WTC11 (cell line): ENCODE measurements around the gene CBX2. TPM values are rescaled to one million over a fixed set of nuclear protein-coding genes. Genes with fewer than 3 reads are reported as not detected.

Source experiments
- ATAC-seq: fragments of 200-7000 bp; cut with Tn5 transposase; 2 replicates; pipeline ENCODE4 v1.10.0; 2021; ENCODE audit warnings: mild to moderate bottlenecking, moderate library complexity
- CTCF ChIA-PET: fragments of 300-600 bp; sonication (Branson Sonifier 250); formaldehyde crosslinking; loops from one replicate; lab custom pipeline; 2021; ENCODE audit warnings: antibody characterized with exemption; lab: Charles Lee
- POLR2A ChIA-PET: fragments of 350-600 bp; sonication (Branson Sonifier 250); formaldehyde crosslinking; loops from one replicate; lab custom pipeline; 2021; ENCODE audit warnings: antibody characterized with exemption; lab: Charles Lee
- DNase-seq: peaks from one replicate; pipeline ENCODE4 v3.0.0; 2021; ENCODE audit warnings: low spot score
- H3K27ac Mint-ChIP-seq: 2 replicates; pipeline ENCODE4 v1.8.0; 2021; ENCODE audit warnings: mixed read lengths
- H3K27me3 Mint-ChIP-seq: 2 replicates; pipeline ENCODE4 v1.8.0; 2021; ENCODE audit warnings: low read depth, mild to moderate bottlenecking, moderate library complexity, mixed read lengths
- H3K36me3 Mint-ChIP-seq: 2 replicates; pipeline ENCODE4 v1.8.0; 2021; ENCODE audit warnings: mixed read lengths
- H3K4me1 Mint-ChIP-seq: 2 replicates; pipeline ENCODE4 v1.8.0; 2022; ENCODE audit warnings: mixed read lengths
- H3K4me3 Mint-ChIP-seq: 2 replicates; pipeline ENCODE4 v1.8.0; 2021; ENCODE audit warnings: mild to moderate bottlenecking, moderate library complexity, mixed read lengths
- H3K9me3 Mint-ChIP-seq: 2 replicates; pipeline ENCODE4 v1.8.0; 2021; ENCODE audit warnings: mixed read lengths
- ESRRA ChIP-seq: sonication (generic); formaldehyde crosslinking; IDR thresholded peaks from 2 replicates; pipeline ENCODE4 v1.8.1; 2022; ENCODE audit warnings: mild to moderate bottlenecking, missing genetic modification reagents, borderline replicate concordance
- FOXK1 ChIP-seq: sonication (generic); formaldehyde crosslinking; IDR thresholded peaks from 2 replicates; pipeline ENCODE4 v1.8.0; 2022; ENCODE audit warnings: mild to moderate bottlenecking, moderate library complexity, missing genetic modification reagents
- GABPB1 ChIP-seq: sonication (generic); formaldehyde crosslinking; IDR thresholded peaks from 2 replicates; pipeline ENCODE4 v1.8.1; 2023; ENCODE audit warnings: mild to moderate bottlenecking, missing genetic modification reagents
- NR1H2 ChIP-seq: sonication (generic); formaldehyde crosslinking; IDR thresholded peaks from 2 replicates; pipeline ENCODE4 v1.9.0; 2021; ENCODE audit warnings: mild to moderate bottlenecking, moderate library complexity, missing genetic modification reagents
- RELA ChIP-seq: sonication (generic); formaldehyde crosslinking; IDR thresholded peaks from 2 replicates; pipeline ENCODE4 v1.8.1; 2022; ENCODE audit warnings: missing genetic modification reagents, mild to moderate bottlenecking, borderline replicate concordance
- RORB ChIP-seq: fragments of 250-450 bp; sonication (Bioruptor Pico); IDR thresholded peaks from 2 replicates; pipeline ENCODE4 v1.9.0; 2021; ENCODE audit warnings: mild to moderate bottlenecking
- ZNF416 ChIP-seq: fragments of 250-450 bp; sonication (Bioruptor Pico); IDR thresholded peaks from 2 replicates; pipeline ENCODE4 v1.9.0; 2021; ENCODE audit warnings: mild to moderate bottlenecking, inconsistent platforms
- total RNA-seq: library from RNA; stranded (reverse); gene quantifications from 3 replicates; pipeline ENCODE4 v1.2.3, GENCODE V29; 2021
- TF ChIP-seq, protein P1 (sequence below): sonication (generic); formaldehyde crosslinking; IDR thresholded peaks from 2 replicates; pipeline ENCODE4 v1.8.1; 2022; ENCODE audit warnings: low read depth, mild to moderate bottlenecking, moderate library complexity, missing genetic modification reagents, borderline replicate concordance
- TF ChIP-seq, protein P2 (sequence below): fragments of 200-600 bp; IDR thresholded peaks from 2 replicates; pipeline ENCODE4 v1.8.0; 2022; ENCODE audit warnings: antibody characterized with exemption
- TF ChIP-seq, protein P3 (sequence below): sonication (generic); formaldehyde crosslinking; IDR thresholded peaks from 2 replicates; pipeline ENCODE4 v1.8.1; 2022; ENCODE audit warnings: mild to moderate bottlenecking, moderate library complexity, missing genetic modification reagents

Gene CBX2
- total RNA-seq, 1 experiment from 2014 or later: 85.5 TPM

DNA sequence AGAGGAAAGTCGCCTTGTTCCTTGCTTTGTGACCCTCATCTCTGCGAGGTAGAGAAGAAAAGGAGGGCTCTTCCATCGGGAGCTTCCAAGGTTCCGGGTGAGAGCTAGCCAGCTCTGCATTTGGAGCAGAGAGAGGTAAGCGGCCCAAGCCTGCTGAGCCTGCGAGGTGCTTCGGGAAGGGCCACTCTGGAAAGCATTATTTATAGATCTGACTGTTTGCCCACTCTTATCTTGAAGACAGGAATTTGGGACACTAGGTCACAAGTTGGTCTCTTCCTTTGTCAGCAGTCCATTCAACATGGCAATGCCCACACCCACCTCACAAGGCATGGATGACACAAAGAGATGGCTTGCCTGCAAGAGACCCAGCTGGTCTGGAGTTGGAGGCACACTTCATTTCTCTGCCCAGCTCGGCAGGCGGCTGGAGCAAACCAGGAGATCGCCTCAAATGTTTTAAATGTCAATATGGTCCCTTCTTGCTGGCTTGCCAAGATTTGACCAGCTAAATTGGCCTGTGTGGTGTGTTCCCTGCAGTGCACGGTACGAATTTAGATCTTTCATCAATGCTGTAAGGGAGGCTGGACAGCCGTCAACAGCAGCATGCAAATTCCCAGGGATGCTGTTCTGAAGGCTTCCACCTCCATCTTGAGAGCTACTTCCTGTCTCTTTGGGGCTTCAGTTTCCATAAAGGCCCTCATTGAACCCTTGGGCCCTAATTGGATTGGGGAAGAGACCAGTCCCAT, 41.8 kb downstream of the CBX2 start:
- no peak overlapping the region for H3K4me3 Mint-ChIP-seq

DNA sequence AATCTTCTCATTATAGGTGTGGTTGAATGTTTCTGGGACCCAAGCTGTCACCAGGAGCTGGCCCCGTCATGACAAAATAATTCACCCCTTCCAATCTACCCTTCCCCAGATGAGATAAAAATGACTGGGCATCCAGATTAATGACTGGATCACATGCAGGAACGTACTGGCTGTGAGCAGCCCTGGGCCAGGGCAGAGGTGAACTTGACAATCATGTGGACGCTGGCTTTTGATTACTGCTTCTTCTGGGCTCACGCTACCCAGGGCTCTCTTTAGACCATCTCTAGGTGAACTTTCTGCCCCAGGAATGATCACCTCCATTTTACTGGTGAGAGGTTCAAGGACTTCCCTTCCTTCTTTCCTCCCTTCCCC, 43.0 kb downstream of the CBX2 start:
- POLR2A ChIA-PET: interaction anchor here (1.2 kb wide), 1 partner anchor 18 kb away, joined by 4 read pairs; the partner anchor contains the start of gene CBX4
- Mint-ChIP-seq H3K27ac (no peak overlapping the region), H3K27me3 (peaks cover 98% of the 10 kb centered on the region), H3K4me3 (no peak overlapping the region), H3K36me3 (peaks cover 3% of the 10 kb centered on the region; the same call in 1 of the 2 replicates), H3K9me3 (peaks cover 5% of the 10 kb centered on the region), H3K4me1 (peaks cover 4% of the 10 kb centered on the region)
- TF ChIP-seq FOXK1 (no peak), ESRRA (CRISPR knock-in tag) (no peak)
- CTCF ChIA-PET: interaction anchor here (0.5 to 20.8 kb wide), 2 partner anchors 12 to 63 kb away, joined by 5 to 464 read pairs; no protein-coding TSS in a partner anchor
- no peak for ATAC-seq
- DNase-seq: no peak

More for the DNA sequence above, 41.8 kb downstream of the CBX2 start:
- ATAC-seq (no peak), DNase-seq (no peak)
- no peak overlapping the region for H3K27ac Mint-ChIP-seq
- CTCF ChIA-PET: interaction anchor here (0.6 to 20.8 kb wide), 6 partner anchors 12 to 656 kb away, joined by 3 to 464 read pairs (median 4); no protein-coding TSS in a partner anchor
- POLR2A ChIA-PET: interaction anchor here (1.2 kb wide), 1 partner anchor 20 kb away, joined by 4 read pairs; the partner anchor contains the start of gene CBX4
- H3K4me1 Mint-ChIP-seq: peaks cover 6% of the 10 kb centered on the region
- TF ChIP-seq ZNF416: no peak
- TF ChIP-seq, protein P1, sequence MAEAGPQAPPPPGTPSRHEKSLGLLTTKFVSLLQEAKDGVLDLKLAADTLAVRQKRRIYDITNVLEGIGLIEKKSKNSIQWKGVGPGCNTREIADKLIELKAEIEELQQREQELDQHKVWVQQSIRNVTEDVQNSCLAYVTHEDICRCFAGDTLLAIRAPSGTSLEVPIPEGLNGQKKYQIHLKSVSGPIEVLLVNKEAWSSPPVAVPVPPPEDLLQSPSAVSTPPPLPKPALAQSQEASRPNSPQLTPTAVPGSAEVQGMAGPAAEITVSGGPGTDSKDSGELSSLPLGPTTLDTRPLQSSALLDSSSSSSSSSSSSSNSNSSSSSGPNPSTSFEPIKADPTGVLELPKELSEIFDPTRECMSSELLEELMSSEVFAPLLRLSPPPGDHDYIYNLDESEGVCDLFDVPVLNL: no peak
- TF ChIP-seq NR1H2 (CRISPR knock-in tag): no peak
- H3K36me3 Mint-ChIP-seq: peaks cover 4% of the 10 kb centered on the region; the same call in 1 of the 2 replicates
- H3K9me3 Mint-ChIP-seq: peaks cover 5% of the 10 kb centered on the region
- peaks cover 98% of the 10 kb centered on the region for H3K27me3 Mint-ChIP-seq

DNA sequence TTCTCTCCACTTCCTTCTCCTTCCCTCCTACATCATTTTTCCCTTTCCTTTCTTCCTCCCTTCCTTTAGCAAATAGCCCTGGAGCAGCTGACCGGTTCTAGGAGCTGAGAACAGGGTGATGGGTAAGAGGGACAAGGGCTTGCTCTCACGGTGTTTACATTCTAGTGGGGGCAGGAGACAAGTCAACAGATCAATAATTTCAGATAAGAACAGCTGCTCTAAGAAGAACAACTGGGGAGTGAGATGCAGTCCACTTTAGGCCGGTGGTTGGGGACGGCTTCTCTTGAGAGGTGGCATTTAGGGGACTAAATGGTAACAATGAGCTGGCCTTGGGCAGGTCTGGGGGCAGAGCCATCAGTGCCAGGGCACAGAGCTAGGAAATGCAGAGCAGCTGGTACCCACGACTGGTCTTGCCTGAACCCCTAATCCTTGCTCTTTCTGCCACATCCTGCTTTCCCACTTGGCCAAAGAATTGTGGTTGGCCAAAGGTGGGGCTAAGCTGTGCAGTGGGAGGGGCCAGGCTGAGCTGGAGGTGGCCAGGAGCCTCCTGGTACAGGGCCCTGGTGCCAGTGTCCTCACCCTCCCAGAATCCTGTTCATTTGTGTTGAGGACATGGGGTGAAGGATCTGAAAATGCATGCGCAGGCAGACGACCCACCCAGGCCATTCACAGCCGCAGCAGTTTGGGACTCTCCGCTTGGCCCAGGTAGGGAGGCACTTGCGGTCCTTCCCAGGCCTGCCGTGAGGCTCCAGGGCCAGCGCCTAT, 43.6 kb downstream of the CBX2 start:
- no peak for ATAC-seq
- H3K4me3 Mint-ChIP-seq: no peak overlapping the region

DNA sequence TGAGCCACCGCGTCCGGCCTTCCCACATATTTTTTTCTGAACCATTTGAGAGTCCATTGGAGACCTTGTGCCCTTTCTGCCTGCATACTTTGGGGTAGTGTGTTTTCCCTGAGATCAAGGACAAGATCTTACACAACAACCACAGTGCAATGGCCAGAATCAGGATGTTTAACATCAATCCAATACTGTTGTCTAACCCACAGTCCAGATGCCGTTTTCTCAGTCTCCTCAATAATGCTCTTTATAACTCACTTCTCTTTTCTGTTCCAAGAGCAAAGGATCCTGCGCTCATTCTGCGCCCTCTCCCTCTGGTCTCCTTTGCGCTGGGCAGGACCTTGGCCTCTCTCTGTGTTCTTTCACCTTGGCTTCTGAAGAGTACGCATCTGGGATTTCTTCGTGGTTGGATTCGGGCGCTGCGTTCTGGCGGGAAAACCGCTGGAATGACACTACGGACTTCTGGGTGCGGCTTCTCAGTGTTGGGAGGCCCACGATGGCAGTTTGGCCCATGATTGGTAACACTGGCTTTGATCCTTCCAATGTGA, 44.7 kb downstream of the CBX2 start:
- Mint-ChIP-seq H3K9me3 (peaks cover 5% of the 10 kb centered on the region), H3K27ac (no peak overlapping the region), H3K4me1 (peaks cover 5% of the 10 kb centered on the region; the same call in 1 of the 2 replicates), H3K36me3 (no peaks in the 10 kb centered on the region), H3K27me3 (peaks cover 98% of the 10 kb centered on the region), H3K4me3 (no peak overlapping the region)
- DNase-seq: no peak
- POLR2A ChIA-PET: no interaction called here
- peak; percentile 68 for TF ChIP-seq GABPB1 (CRISPR knock-in tag)
- TF ChIP-seq, protein P2, sequence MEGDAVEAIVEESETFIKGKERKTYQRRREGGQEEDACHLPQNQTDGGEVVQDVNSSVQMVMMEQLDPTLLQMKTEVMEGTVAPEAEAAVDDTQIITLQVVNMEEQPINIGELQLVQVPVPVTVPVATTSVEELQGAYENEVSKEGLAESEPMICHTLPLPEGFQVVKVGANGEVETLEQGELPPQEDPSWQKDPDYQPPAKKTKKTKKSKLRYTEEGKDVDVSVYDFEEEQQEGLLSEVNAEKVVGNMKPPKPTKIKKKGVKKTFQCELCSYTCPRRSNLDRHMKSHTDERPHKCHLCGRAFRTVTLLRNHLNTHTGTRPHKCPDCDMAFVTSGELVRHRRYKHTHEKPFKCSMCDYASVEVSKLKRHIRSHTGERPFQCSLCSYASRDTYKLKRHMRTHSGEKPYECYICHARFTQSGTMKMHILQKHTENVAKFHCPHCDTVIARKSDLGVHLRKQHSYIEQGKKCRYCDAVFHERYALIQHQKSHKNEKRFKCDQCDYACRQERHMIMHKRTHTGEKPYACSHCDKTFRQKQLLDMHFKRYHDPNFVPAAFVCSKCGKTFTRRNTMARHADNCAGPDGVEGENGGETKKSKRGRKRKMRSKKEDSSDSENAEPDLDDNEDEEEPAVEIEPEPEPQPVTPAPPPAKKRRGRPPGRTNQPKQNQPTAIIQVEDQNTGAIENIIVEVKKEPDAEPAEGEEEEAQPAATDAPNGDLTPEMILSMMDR: no peak
- TF ChIP-seq, protein P3, sequence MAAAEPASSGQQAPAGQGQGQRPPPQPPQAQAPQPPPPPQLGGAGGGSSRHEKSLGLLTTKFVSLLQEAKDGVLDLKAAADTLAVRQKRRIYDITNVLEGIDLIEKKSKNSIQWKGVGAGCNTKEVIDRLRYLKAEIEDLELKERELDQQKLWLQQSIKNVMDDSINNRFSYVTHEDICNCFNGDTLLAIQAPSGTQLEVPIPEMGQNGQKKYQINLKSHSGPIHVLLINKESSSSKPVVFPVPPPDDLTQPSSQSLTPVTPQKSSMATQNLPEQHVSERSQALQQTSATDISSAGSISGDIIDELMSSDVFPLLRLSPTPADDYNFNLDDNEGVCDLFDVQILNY (CRISPR knock-in tag): no peak
- CTCF ChIA-PET: interaction anchor here (4.2 to 20.8 kb wide), 2 partner anchors 10 to 13 kb away, joined by 26 to 464 read pairs; no protein-coding TSS in a partner anchor
- ATAC-seq: no peak

More for the DNA sequence above, 43.6 kb downstream of the CBX2 start:
- no peak overlapping the region for H3K27ac Mint-ChIP-seq
- H3K9me3 Mint-ChIP-seq: peaks cover 5% of the 10 kb centered on the region
- CTCF ChIA-PET: interaction anchor here (0.5 to 20.8 kb wide), 2 partner anchors 11 to 63 kb away, joined by 5 to 464 read pairs; no protein-coding TSS in a partner anchor
- H3K36me3 Mint-ChIP-seq: no peaks in the 10 kb centered on the region
- TF ChIP-seq GABPB1 (CRISPR knock-in tag): peak; percentile 79; the same call in 1 of the 2 replicates
- TF ChIP-seq RORB (CRISPR knock-in tag): no peak
- TF ChIP-seq RELA (CRISPR knock-in tag): no peak
- DNase-seq: no peak
- peaks cover 98% of the 10 kb centered on the region for H3K27me3 Mint-ChIP-seq
- peaks cover 3% of the 10 kb centered on the region; the same call in 1 of the 2 replicates for H3K4me1 Mint-ChIP-seq
- POLR2A ChIA-PET: no interaction called here
